Measurements from ENCODE around the gene SIK3.
"Not testable (repeated sequence)": the region's sequence is repeated elsewhere in the genome, so short reads cannot be mapped to it uniquely, and the experiment has no call there.

The SIK3 gene

GRCh38 chr11:117075186-117075585 is 23.0 kb downstream of the SIK3 start:
- FAIRE-seq = no peak

- FAIRE-seq = no peak
Measured at GRCh38 chr11:117074119-117074518, 24.1 kb downstream of the SIK3 start.

GRCh38 chr11:117073539-117073938 is 24.7 kb downstream of the SIK3 start:
- no peak for FAIRE-seq

GRCh38 chr11:117072517-117073461 is 25.4 kb downstream of the SIK3 start:
- FAIRE-seq = no peak

GRCh38 chr11:117071344-117071787 is 26.9 kb downstream of the SIK3 start:
- no peak for FAIRE-seq

GRCh38 chr11:117070016-117070415 is 28.2 kb downstream of the SIK3 start:
- FAIRE-seq = no peak

GRCh38 chr11:117068303-117068860 is 29.8 kb downstream of the SIK3 start:
- no peak for FAIRE-seq

GRCh38 chr11:117066959-117067358 is 31.3 kb downstream of the SIK3 start:
- FAIRE-seq = no peak

- FAIRE-seq = no peak
Measured at GRCh38 chr11:117064275-117064674, 34.0 kb downstream of the SIK3 start.

- FAIRE-seq = no peak
Measured at GRCh38 chr11:117062498-117062897, 35.7 kb downstream of the SIK3 start.

GRCh38 chr11:117061256-117061655 is 37.0 kb downstream of the SIK3 start:
- FAIRE-seq = no peak

- FAIRE-seq = no peak
Measured at GRCh38 chr11:117059611-117060148, 38.5 kb downstream of the SIK3 start.

- no peak for FAIRE-seq
Measured at GRCh38 chr11:117058761-117059261, 39.4 kb downstream of the SIK3 start.

GRCh38 chr11:117057727-117058126 is 40.5 kb downstream of the SIK3 start:
- no peak for FAIRE-seq

GRCh38 chr11:117057317-117057716 is 40.9 kb downstream of the SIK3 start:
- no peak for FAIRE-seq

- no peak for FAIRE-seq
Measured at GRCh38 chr11:117055469-117055868, 42.8 kb downstream of the SIK3 start.

- no peak for FAIRE-seq
Measured at GRCh38 chr11:117054382-117054781, 43.8 kb downstream of the SIK3 start.

- no peak for FAIRE-seq
Measured at GRCh38 chr11:117052196-117053149, 45.8 kb downstream of the SIK3 start.

- not testable (repeated sequence) for FAIRE-seq
Measured at GRCh38 chr11:117050121-117050520, 48.1 kb downstream of the SIK3 start.

- FAIRE-seq = not testable (repeated sequence)
Measured at GRCh38 chr11:117046627-117047026, 51.6 kb downstream of the SIK3 start.

GRCh38 chr11:117045956-117046355 is 52.3 kb downstream of the SIK3 start:
- no peak for FAIRE-seq

- FAIRE-seq = no peak
Measured at GRCh38 chr11:117045196-117045595, 53.0 kb downstream of the SIK3 start.
